Head of caudate nucleus (tissue), 42 donors: Measurements from ENCODE around the gene HSPA1B.
"Not testable (repeated sequence)": the region's sequence is repeated elsewhere in the genome, so short reads cannot be mapped to it uniquely, and the experiment has no call there.

Experiments used
- DNase-seq, 42 donors: peaks; one replicate each; pipeline versions ENCODE4 v3.0.0 to v3.0.0-alpha.2; 2020 to 2021; ENCODE audit warnings: mixed read lengths in 7 of 42
- intact Hi-C: fragments of 100-400 bp; cut with DNase I; formaldehyde crosslinking; loops from one replicate; pipeline ENCODE4 v1.15.0; 2022

Gene HSPA1B

DNA sequence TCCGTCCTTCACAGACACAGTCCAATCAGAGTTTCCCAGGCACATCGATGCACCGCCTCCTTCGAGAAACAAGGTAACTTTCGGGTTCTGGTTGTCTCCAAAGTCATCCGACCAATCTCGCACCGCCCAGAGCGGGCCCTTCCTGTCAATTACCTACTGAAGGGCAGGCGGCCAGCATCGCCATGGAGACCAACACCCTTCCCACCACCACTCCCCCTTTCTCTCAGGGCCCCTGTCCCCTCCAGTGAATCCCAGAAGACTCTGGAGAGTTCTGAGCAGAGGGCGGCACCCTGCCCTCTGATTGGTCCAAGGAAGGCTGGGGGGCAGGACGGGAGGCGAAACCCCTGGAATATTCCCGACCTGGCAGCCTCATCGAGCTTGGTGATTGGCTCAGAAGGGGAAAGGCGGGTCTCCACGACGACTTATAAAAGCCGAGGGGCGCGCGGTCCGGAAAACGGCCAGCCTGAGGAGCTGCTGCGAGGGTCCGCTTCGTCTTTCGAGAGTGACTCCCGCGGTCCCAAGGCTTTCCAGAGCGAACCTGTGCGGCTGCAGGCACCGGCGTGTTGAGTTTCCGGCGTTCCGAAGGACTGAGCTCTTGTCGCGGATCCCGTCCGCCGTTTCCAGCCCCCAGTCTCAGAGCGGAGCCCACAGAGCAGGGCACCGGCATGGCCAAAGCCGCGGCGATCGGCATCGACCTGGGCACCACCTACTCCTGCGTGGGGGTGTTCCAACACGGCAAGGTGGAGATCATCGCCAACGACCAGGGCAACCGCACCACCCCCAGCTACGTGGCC, at the start of gene HSPA1B:
TSS of gene HSPA1B (plus strand) at position 453 of the 794 bp plus-strand sequence. CDS start at position 666, 213 bp downstream.
- peak; percentile 88 to 100 (median 98) for DNase-seq
- intact Hi-C loops, result no loop called here

DNA sequence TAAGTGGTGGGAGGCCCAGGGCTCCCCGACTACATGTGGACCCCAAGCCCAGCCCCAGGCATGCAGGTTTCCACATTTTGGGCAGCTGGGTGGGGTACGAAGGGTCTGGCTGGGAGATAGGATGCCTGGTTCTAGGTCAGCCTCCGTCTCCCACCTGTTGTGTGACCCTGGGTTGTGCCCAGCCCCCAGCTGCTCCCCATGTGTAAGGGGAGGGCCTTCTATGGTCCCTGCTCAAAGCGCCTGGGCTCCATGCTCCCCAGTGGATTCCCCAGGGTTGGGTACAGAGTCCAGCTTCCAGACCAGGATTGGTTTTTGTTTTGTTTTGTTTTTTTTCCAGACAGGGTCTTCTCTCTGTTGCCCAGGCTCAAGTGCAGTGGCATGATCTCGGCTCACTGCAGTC, 49.3 kb upstream of the HSPA1B start:
- no peak for DNase-seq
- intact Hi-C loops, result no loop called here

DNA sequence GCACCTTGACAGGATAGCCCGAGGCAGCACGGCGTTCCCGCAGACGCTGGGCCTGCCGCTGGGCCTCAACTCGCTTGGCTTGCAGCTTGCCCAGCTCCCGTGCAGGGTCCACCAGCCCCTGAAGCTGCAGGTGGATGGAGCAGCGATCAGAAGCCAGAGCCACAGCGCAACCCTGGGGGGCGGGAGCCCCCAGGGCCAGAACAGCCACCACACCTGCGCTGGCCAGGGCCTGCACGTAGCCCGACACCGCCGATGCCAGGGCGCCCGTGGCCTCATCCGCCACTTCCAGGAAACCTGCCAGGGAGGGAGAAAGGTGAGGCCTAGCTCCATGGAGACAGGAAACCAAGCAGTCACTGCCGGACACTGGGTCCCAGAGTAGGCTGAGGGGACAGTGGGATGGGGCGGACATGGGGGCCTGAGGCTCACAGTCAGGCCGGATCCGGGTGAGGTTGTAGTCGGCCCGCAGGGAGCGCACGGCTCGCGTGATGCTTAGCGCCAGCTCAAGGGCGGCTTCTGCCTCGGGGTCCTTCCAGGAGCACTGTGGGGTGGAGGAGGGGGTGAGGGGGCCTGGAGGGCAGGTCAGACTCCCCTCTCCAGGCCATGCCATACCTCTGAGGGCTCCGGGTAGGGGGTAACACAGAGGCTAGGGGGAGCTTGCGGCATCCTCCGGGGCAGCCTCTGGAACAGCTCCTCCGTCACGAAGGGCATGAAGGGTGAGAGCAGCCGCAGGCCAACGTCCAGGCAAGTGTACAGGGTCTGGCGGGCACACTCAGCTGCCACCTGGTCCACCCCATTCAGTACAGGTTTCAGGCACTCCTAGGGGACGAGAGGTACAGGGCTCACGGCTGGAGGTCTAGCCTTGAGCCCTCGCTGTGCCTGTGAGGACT, 48.3 kb upstream of the HSPA1B start:
- intact Hi-C loops, result no loop called here

DNA sequence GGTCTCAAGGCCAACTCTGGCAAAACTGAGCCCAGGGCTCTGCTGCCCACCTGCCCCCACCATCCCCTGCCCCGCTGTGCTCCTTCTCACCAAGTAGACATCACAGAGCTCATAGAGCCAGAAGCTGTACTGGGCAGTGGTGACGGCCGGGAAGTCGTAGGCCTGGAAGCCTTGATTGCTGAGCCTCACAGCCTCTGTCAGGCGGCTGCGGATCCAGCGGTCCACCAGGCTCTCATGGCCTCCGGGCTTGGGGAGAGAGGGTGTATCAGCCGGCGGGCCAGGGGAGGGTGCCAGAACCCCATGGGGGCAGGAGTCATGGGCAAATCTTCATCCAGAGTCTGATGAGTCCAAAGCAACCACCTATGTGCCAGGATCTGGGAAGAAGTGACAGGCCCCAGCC, 47.6 kb upstream of the HSPA1B start:
- intact Hi-C loops, result no loop called here
- DNase-seq, result no peak

More for the DNA sequence above, 48.3 kb upstream of the HSPA1B start:
- no peak for DNase-seq

DNA sequence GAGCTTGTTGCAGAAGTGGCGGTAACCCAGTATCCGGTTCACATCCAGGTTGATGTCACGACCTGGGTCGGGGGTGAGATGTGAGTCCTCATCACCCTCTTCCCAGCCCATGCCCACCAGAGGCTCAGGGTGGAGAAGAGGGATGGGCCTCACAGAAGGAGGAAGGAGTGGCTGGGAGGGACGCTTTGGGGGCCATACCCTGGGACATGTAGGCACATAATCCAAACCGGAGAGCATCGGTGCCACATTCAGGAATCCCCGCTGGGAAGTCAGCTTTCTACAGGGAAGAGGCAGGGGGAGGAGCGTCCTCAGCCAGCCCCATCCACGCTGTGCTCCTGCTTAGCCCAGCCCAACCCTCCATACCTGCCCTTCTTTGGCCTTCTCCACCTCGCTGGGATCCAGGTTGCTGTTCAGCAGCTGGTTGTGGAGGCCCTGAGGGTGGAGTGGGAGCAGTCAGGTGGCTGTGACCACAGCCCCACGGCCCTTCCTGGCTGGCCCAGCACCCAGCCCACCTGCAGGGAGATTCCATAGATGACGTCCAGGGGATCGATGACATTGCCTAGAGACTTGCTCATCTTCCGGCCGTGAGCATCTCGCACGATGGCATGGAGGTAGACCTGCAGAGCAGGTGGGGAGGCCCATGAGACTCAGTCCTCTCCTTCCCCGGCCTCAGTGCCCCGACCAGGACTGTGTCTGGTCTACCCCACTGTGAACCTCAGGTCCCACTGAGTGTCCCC, 46.9 kb upstream of the HSPA1B start:
- intact Hi-C loops, result no loop called here
- no peak for DNase-seq

DNA sequence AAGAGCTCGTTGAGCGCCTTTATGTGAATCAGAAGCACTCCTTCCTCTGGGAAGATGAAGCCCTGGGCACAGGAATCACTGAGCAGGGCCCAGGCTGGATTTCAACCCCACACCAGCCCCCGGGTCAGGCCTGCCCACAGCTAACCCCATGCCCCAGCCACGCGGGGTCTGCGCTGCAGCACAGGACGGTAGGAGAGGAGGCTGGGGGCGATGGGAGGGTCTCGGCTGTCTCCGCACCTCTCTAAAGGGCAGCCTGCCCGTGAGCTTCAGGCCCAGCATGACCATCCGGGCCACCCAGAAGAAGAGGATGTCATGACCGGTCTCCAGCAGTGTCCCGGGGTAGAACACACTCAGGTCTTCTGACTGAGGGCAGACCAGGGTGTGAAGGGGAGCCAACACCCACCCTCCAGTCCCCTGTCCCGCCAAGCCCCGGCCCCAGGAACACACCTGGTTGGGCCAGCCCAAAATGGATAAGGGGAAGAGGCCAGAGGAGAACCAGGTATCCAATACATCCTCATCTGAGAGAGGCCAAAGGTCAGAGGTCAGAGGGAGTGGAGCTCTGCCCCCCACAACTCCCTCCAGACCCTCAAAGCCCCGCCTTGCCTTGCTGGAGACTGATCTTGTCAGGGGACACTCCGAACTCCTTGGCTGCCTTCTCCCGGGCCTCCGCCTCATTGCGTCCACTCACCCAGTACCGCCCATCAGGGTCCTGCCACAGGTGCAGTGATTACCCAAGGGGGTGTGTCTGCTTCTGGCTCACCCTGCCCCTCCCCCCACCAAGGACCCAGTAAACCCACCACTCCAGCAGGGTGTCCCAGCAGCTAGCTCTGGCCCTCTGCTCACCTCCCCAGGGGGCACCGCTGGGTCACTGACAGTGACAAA, 46.1 kb upstream of the HSPA1B start:
- intact Hi-C loops, result no loop called here
- no peak for DNase-seq

DNA sequence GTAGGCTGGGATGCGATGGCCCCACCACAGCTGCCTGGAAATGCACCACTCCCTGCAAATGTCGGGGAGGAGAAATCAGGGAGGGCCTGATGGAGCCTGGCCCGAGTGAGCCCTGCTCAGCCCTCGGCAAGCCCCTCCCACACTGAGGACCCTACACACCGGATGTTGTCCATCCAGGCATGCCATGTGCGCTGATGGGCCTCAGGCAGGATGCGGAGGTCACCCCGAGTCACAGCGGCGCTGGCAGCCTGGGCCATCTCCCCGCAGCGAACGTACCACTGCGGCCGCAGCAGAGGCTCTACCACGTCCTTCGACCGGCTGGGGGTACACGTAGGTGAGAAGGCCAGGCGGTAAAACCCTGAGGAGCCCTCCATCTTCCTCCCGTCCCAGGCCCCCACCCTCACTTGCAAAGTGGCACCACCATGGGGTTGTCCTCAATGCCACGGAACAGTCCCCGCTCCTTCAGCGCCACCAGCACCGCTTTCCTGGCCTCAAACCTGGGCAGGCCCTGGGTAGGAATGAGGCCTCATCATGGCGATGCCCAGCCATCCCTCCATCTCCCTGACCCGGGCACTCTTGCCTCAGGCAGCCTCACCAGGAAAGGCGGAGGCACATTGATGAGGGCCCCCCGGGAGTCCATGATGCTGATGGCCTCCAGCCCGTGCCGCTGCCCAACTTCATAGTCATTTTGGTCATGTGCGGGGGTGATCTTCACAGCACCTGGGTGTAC, 45.2 kb upstream of the HSPA1B start:
- no peak for DNase-seq
- intact Hi-C loops, result no loop called here

DNA sequence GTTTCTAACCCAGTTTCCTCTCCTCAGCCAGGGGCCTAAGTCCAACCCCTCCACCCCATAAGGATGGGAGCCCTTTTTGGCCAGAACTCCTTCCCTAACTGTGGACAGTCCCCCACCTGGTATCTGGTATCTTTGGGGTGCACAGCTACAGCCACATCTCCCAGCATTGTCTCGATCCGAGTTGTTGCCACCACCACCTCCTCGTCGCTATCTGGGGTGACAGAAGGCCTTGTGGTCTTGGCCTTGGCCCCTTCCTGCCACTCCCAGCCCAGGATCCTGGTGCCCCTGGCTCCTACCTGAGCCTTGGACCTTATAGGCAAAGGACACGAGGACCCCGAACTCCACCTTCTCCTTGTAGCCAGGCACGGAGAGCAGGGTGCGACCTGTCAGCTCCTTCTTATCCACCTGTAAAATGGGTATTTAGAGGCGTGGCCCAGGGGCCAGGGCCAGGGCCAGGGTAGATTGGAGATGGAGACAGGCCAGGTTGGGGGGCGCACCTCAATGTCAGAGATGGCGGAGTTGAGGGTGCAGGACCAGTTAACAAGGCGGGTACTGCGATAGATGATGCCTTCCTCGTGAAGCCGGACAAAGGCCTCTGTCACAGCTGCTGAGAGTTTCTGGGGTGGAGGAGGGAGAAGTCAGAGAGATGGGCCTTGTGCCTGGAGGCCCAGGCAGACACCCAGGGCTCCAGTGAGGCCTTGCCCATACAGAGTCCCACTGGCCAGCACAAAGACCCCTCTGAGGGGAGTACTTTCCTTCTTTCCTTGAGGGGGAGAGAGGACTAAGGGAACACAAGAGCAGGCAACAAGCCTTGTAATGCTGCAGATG, 43.2 kb upstream of the HSPA1B start:
- peak in 1 of 42 donors; percentile 32 for DNase-seq
- intact Hi-C loops, result no loop called here

DNA sequence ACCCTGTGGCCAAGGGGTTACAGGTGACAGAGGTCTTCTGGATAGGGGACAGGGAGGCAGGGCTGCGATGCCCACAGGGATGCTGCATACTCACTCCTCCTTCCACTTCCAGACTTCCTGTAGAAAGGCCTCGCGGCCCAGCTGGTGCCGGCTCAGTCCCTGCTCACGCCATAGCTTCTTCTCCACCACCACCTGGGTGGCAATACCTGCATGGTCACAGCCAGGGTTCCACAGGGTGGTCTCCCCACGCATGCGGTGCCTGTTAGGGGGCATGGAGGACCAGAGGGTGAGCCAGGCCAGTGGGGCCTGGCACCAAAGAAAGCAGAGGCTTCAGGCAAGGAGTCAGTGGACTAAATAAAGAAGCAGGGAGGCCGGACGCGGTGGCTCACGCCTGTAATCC, 42.1 kb upstream of the HSPA1B start:
- DNase-seq, result no peak
- intact Hi-C loops, result no loop called here

DNA sequence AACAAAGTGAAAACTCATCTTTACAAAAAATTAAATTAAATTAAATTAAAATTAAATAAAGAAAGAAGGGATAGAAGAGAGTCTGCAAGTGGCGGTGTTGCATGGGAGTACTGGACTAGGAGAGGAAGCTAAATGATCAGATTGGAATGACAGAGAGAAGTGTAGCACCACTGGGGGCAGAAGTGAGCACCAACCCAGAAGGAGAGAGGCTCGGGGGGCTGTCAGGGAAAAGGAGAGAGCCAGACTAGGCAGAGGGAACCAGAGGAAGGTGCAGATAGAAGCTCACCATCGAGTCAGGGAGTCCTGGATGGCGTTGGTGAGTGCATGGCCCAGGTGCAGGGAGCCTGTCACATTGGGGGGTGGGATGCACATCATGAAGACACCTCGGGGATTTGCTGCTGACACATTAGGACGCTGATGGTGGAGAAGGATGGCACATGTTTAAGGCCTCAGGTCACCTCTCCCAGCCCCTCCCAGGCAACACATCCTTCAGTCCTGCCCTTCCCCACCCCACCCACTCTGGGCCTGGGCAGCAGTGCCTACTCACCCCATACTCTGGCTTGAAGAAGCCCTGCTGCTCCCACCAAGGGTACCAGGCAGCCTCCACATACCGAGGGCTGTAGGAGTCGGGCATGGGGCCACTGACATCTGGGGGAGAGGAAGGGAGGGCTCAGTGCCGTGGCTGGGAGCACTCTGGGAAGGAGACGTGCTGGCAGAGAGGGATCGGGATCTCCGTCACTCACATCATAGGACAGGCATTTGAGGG, 36.0 kb upstream of the HSPA1B start:
- intact Hi-C loops, result no loop called here

DNA sequence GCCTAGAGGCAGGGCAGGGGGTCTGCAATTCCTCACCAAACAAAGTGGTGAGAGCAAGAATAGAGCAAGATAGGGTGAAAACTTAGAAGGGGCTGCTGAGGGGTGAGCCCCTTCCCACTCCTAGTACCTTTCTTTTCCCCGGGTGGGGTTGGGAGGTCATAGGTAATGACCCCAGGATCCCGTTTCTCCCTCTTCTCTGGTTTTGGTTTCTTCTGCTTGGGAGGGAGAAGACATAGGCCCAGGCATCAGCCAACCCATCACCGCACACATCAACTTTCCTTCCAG, 35.5 kb upstream of the HSPA1B start:
- intact Hi-C loops, result no loop called here
- DNase-seq, result no peak

More for the DNA sequence above, 36.0 kb upstream of the HSPA1B start:
- peak in 26 of 42 donors; percentile 25 to 73 (median 56) for DNase-seq

DNA sequence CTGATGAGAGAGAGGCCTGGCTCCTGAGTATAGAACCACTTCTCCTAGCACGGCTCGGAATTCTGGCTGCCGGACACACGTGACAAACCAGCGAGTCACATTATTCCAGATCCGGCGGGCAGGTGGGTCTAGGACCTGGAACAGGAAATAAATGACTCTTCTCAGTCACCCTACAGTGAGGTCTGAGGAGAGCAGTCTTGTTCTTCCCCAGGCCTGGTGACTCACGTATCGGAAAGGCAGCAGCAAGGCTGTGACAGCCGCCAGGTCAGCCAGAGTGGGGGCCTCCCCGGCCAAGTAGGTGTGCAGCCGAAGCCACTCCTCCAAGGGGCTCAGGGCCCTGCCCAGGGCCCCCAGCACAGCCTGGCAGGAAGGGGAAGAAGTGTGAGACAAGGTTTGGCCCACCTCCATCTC, 34.8 kb upstream of the HSPA1B start:
- intact Hi-C loops, result no loop called here
- no peak for DNase-seq

DNA sequence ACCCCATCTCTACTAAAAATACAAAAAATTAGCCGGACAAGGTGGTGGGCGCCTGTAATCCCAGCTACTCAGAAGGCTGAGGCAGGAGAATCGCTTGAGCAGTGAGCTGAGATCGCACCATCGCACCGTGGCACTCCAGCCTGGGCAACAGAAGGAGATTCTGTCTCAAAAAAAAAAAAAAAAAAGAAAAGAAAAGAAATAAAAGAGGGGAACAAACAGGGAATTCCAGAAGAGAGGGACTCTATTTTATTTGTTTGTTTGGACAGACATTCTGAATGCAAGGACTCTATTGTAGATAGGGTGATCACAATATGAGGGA, 33.7 kb upstream of the HSPA1B start:
- intact Hi-C loops, result not testable (repeated sequence)

DNA sequence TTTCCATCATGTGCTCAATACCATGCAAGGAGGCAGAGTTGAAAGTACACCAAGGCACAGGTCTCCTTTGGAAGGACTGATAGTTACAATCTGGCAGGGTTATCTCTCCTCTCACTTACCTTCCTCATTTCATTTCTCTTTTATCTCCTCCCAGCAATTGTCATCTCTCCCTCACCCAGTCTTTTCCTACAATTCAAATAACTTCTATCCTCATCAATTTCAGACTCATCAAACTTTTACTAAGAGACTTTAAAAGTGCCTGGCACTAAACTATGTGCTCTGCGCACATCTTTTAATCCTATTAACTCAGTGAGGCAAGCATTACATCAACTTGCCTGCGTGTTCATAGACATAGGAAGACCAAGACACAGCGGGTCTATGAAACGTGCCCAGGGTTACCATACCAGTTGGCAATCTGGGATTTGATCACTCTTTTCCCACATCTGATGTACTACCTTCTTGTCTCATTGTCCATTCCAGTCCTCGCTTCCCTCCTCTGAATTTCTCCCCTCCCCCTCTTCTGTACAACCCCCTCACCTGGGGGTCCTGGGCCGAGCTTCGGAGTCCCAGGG, 33.2 kb upstream of the HSPA1B start:
- DNase-seq, result peak in 1 of 42 donors; percentile 10
- intact Hi-C loops, result no loop called here

More for the DNA sequence above, 33.7 kb upstream of the HSPA1B start:
- DNase-seq, result not testable (repeated sequence)

DNA sequence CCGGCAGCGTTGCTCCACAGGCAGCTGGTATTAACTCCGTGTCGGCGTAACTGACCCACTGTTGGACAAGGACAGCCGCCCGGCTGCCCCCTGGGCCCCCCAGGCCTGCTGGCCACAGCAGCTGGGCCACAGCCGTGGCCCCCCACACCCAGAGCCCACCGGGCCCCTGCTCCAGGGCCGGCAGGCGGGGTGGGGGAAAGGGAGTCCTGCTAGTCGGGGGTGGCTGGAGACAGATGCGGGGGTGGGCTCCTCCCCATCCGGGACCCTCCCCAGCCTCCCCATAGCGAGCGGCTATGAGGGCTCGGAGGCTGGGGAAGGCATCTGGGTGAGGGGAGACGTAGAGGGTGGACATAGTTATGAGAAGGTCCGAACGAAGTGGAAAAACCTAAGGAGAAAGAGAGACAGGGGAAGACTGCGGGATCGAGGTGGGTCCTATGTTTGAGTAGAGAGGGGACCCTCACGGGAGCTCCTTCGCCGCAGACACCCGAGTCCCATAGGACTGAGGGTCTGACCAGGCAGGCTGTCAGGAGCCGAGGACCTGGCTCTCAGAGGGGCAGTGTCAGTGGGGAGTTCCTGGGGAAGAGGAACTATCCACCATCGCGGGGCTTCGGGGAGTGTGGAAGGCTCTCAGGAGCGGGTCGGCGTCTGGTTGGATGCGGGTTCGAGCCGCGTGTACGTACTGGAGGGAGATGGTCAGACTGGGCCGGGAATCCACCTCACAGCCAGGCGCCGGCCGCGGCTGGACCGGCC, 32.5 kb upstream of the HSPA1B start:
- intact Hi-C loops, result loop anchor here (5.0 kb wide), 1 partner anchor 58 kb away; the partner anchor contains the start of gene CLIC1
- peak in 1 of 42 donors; percentile 26 for DNase-seq
